DMS79 treated with DMSO at 0.1 percent for 48 hours (cell line): ENCODE results near the gene SSB.
A peak's percentile ranks its signal among the peaks of the same experiment; 100 is the strongest.
"Not testable (repeated sequence)": the region's sequence is repeated elsewhere in the genome, so short reads cannot be mapped to it uniquely, and the experiment has no call there.

ENCODE experiments used
- DNase-seq: peaks from one replicate; lab custom pipeline; 2025; lab: John Stamatoyannopoulos, UW

The SSB gene

DNA sequence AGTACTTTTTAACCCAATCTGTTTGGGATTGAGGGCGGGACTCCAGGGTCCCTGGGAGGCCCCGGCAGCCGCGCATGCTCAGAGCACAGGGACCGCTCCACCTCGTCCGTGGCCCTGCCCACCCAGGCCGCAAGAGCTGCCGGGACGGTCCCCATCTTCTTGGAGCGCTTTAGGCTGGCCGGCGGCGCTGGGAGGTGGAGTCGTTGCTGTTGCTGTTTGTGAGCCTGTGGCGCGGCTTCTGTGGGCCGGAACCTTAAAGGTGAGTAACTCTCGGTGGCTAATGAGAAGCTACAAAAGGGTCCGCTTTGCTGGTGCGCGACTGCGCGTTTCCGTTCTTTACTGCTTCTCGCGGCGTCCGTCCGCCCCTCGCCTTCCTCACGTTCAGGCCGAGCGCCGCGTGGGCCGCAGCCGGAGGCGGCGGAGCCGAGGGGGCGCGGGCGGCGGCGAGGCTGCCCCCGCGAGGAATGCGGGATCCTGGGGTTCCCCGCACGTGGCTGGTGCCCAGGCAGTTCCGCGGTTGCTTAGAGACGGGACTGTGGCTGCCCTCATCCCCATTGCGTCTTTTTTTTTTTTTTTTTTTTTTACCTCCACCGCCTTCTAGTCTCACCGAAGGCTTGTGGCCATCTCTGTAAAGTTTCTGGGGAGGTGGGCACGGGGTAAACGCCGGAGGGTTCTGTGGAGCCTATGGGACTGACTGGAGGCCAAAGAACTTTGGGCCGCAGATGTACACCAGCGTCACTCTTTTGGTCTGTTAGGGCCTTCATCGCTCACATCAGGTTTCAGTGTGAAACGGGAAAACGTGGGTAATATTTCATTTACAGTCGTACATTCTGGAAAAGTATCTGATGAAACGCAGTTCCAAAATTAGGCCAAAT lies at the start of gene SSB:
TSS of gene SSB (plus strand) at position 154 of the 875 bp plus-strand sequence. CDS start 2,090 bp downstream, outside the sequence.
- DNase-seq = peak; percentile 91

DNA sequence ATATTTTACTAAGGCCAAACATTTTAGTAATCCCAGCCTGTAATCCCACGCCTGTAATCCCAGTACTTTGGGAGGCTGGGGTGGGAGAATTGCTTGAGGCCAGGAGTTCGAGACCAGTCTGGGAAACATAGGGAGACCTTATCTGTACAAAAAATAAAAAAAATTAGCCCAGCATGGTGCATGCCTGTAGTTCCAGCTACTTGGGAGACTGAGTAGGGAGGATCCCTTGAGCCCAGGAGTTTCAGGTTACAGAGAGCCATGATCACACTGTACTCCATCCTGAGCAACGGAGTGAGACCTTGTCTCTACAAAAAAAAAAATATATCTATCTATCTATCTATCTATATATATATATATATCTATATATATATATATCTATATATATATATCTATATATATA lies 45.9 kb upstream of the SSB start:
- no peak for DNase-seq

- DNase-seq = no peak
Observed at GRCh38 chr2:169755083-169755870, 43.4 kb upstream of the SSB start.

DNA sequence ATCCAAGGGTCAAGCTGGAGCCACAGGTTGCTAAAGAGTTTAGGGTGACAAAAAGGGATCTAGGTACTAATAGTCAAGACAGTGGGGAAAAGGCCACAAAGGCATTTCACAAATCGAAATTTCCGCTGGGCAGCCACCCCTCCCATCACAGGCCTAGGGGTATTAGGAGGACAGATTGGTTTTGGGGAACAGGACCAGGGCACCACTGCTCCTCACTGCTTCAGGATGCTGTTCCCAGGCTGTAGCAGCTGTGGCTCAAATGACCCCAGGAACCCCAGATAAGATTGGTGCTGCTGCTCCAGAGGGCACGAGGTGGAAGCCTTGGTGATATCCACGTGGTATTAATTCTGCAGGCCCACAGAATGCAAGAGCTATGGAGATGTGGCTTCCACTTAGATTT lies 42.3 kb upstream of the SSB start:
- no peak for DNase-seq

DNA sequence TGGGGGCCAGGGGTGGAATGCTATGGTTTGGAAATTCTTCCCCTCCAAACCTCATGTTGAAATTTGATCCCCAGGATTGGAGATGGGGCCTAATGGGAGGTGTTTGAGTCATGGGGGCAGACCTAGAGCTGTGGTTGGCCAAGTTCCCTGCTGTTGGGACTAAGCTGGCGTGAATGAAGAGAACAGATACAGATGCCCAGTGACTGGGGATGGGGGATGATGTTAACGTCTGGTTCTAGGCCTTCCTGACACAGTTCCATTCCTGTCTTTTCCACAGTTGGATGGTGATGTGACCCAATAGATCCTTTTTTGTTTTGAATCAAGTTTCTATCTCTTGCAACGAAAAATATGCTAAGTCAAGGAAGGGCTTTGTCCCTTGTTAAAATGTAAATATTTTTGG lies 41.3 kb upstream of the SSB start:
- no peak for DNase-seq

DNA sequence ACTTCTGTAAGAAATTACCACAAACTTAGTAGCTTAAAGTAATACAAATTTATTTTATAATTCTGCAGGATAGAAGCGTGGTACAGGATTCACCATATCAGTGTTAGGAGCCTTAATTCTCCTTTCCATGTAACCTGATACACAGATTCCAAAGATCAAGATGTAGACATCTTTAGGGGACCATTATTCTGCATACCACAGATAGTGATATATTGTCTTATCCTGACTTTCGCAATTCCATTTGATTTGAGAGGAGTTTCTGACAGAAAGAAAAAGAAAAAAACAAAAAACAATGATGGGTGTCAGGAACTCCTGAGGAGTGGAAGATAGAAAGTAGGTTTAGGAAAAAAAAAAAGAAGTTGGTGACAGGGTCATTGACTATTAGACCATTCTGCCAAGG lies 40.9 kb upstream of the SSB start:
- no peak for DNase-seq

- DNase-seq = no peak
Observed at GRCh38 chr2:169759987-169760386, 38.7 kb upstream of the SSB start.

DNA sequence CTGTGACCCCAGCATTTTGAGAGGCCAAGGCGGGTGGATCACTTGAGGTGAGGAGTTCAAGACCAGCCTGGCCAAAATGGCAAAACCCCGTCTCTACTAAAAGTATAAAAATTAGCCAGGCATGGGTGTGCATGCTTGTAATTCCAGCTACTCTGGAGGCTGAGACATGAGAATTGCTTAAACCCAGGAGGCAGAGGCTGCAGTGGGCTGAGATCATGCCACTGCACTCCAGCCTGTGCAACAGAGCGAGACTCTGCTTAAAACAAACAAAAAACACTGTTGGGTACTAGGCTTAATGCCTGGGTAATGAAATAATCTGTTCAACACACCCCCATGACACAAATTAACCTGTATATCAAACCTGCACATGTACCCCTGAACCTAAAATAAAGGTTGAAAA lies 37.9 kb upstream of the SSB start:
- not testable (repeated sequence) for DNase-seq

DNA sequence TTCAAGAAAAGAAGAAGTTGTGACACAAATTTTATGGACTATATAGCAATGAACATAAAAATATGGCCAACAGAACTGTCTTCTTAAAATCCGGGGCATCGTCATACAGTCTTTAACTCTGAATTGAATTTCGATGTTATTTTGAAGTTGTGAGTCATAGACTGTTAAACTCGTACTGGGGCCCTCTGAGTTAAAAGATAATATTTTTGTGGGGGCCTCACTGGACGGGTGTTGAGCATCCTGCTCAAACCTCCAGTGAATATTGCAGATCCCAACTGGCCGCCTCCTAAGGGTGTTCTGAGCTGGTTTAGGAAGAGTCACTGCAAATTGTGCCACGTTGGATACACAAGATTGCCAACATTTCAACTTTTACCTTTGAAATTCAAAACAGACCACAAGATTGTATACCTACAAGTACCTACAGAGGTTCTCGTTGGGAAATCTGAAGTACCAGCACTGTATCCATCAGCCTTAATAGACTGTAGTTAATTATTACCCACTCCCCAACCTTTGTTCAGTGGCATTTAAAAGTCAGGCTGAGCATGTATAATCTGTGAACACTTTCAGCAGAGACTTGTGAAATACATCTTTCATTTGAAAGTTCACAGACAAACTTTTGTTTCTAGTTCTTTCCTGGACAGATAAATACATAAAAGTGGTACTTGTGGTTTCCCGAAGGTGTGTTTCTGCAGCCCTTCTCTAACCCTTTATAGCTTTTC lies 37.3 kb upstream of the SSB start:
- DNase-seq = no peak

DNA sequence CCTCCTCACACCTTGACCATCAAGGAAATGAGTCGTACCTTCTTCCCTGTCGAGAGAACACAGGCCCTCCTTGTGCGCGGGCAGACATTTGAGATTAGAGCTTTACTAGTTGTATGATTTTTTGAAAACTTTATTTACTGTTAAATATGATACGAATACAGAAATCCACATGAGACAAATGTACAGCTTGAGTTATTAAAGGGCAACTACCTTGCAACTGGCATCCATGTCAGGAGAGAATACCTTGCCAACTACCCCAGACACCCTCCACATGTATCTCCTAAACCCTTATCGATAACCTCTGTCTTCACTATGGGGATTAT lies 36.7 kb upstream of the SSB start:
- DNase-seq = no peak

GRCh38 chr2:169765523-169765922 lies 33.1 kb upstream of the SSB start:
- DNase-seq = no peak

- DNase-seq = no peak
Observed at GRCh38 chr2:169767243-169767888, 31.3 kb upstream of the SSB start.

- DNase-seq = no peak
Observed at GRCh38 chr2:169768262-169768995, 30.2 kb upstream of the SSB start.

GRCh38 chr2:169771021-169771420 lies 27.6 kb upstream of the SSB start:
- no peak for DNase-seq

DNA sequence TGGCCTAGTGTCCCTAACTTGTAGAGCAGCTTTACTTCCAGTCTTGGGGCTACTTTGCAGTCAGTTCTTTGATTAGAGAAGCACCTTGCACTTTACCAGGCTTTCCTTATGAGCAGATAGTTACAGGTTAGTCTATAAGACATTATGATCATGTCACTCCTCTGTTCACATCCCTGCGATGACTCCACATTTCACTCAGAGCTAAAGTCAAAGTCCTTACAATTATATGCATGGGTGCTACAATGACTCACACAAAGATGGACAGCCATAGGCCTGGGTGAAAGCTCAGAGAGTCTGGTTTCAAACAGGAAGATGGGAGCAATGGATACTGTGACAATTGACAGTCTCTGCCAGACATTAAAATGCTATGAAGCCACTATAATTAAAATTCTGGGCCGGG lies 27.1 kb upstream of the SSB start:
- no peak for DNase-seq

- no peak for DNase-seq
Observed at GRCh38 chr2:169772651-169773050, 26.0 kb upstream of the SSB start.

DNA sequence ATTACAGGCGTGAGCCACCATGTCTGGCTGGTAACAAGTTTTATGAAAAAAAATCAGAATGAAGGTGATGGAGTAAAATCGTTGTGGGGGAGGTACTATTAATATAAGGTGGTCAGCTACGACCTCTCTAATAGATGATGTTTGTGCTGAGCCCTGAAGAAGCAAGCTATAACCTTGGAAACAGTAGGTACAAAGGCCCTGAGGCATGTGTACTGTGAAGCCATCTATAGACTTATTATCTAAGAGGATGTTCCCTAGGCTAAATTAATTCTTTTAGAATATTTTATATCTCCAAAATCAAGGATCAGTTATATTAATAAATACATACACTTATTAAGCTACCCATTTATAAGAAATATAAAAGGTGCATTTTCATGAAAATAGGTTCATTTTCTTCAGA lies 23.3 kb upstream of the SSB start:
- DNase-seq = no peak

GRCh38 chr2:169775765-169776164 lies 22.9 kb upstream of the SSB start:
- no peak for DNase-seq

GRCh38 chr2:169776252-169776761 lies 22.4 kb upstream of the SSB start:
- DNase-seq = no peak

- DNase-seq = no peak
Observed at GRCh38 chr2:169778446-169778845, 20.2 kb upstream of the SSB start.
